HepG2 (cell line): ENCODE results near the gene TSNAXIP1. TPM values are rescaled to one million over a fixed set of nuclear protein-coding genes. Genes with fewer than 3 reads are reported as not detected.

ENCODE experiments used
- ATM ChIP-seq: fragments of 450-650 bp; IDR thresholded peaks from 2 replicates; pipeline ENCODE4 v1.7.1; 2017; ENCODE audit warnings: mild to moderate bottlenecking, borderline replicate concordance
- CHD2 ChIP-seq: IDR thresholded peaks from 2 replicates; pipeline ENCODE4 v1.6.1; 2011; ENCODE audit warnings: low read depth, low read length, improper control_type of control experiment
- CREM ChIP-seq, 2 experiments: sonication (generic) in 1 of 2; formaldehyde crosslinking in 1 of 2; IDR thresholded peaks; 2 replicates each; pipeline versions ENCODE4 v1.4.0 to v1.6.1; 2016 to 2020; ENCODE audit warnings: antibody characterized with exemption in 1 of 2, mild to moderate bottlenecking in 1 of 2, missing genetic modification reagents in 1 of 2
- DNMT1 ChIP-seq: sonication (generic); formaldehyde crosslinking; IDR thresholded peaks from 2 replicates; pipeline ENCODE4 v1.5.1; 2020; ENCODE audit warnings: mild to moderate bottlenecking, missing genetic modification reagents
- FOXP1 ChIP-seq, 2 experiments: fragments of 450-650 bp in 1 of 2; IDR thresholded peaks; 2 replicates each; pipeline ENCODE4 v1.6.1; 2017 to 2018; ENCODE audit warnings: antibody characterized with exemption in 1 of 2
- GPBP1L1 ChIP-seq: sonication (generic); formaldehyde crosslinking; IDR thresholded peaks from 2 replicates; pipeline ENCODE4 v1.5.0; 2020; ENCODE audit warnings: mild to moderate bottlenecking, missing genetic modification reagents
- HIVEP1 ChIP-seq: sonication (generic); formaldehyde crosslinking; IDR thresholded peaks from 2 replicates; pipeline ENCODE4 v1.4.0; 2020; ENCODE audit warnings: mild to moderate bottlenecking, missing genetic modification reagents
- LBX2 ChIP-seq: sonication (generic); formaldehyde crosslinking; IDR thresholded peaks from 2 replicates; pipeline ENCODE4 v1.5.0; 2020; ENCODE audit warnings: missing genetic modification reagents, mild to moderate bottlenecking, borderline replicate concordance
- PATZ1 ChIP-seq: sonication (generic); formaldehyde crosslinking; IDR thresholded peaks from 2 replicates; pipeline ENCODE4 v1.4.0; 2020; ENCODE audit warnings: missing genetic modification reagents
- POGZ ChIP-seq: sonication (generic); formaldehyde crosslinking; IDR thresholded peaks from 2 replicates; pipeline ENCODE4 v1.4.0; 2020; ENCODE audit warnings: mild to moderate bottlenecking, missing genetic modification reagents
- RBM22 ChIP-seq: fragments of 200-400 bp; formaldehyde crosslinking; optimal IDR thresholded peaks from 2 replicates; pipeline ENCODE3; 2017; ENCODE audit warnings: mild to moderate bottlenecking, low read length, moderate library complexity
- RFX5 ChIP-seq: IDR thresholded peaks from 2 replicates; pipeline ENCODE4 v1.6.1; 2011; ENCODE audit warnings: low read depth, low read length, improper control_type of control experiment
- SNAI1 ChIP-seq: sonication (generic); formaldehyde crosslinking; IDR thresholded peaks from 2 replicates; pipeline ENCODE4 v1.5.0; 2020; ENCODE audit warnings: mild to moderate bottlenecking, missing genetic modification reagents, borderline replicate concordance
- ZMYM2 ChIP-seq: sonication (generic); formaldehyde crosslinking; IDR thresholded peaks from 2 replicates; pipeline ENCODE4 v1.8.0; 2022; ENCODE audit warnings: mild to moderate bottlenecking, missing genetic modification reagents
- ZNF17 ChIP-seq: sonication (generic); formaldehyde crosslinking; IDR thresholded peaks from 2 replicates; pipeline ENCODE4 v1.5.0; 2020; ENCODE audit warnings: mild to moderate bottlenecking, missing genetic modification reagents
- ZNF234 ChIP-seq: sonication (generic); formaldehyde crosslinking; conservative IDR thresholded peaks from 2 replicates; pipeline ENCODE4 v1.5.1; 2020; ENCODE audit warnings: mild to moderate bottlenecking, missing genetic modification reagents
- ZNF446 ChIP-seq: sonication (generic); formaldehyde crosslinking; IDR thresholded peaks from 2 replicates; pipeline ENCODE4 v1.5.0; 2020; ENCODE audit warnings: mild to moderate bottlenecking, missing genetic modification reagents
- ZNF468 ChIP-seq: sonication (generic); formaldehyde crosslinking; IDR thresholded peaks from 2 replicates; pipeline ENCODE4 v1.8.0; 2022; ENCODE audit warnings: mild to moderate bottlenecking, moderate library complexity, missing genetic modification reagents
- ZNF639 ChIP-seq: conservative IDR thresholded peaks from 2 replicates; pipeline ENCODE4 v1.6.1; 2018; ENCODE audit warnings: missing genetic modification reagents
- ZNF710 ChIP-seq: sonication (generic); formaldehyde crosslinking; IDR thresholded peaks from 2 replicates; pipeline ENCODE4 v1.5.0; 2020; ENCODE audit warnings: mild to moderate bottlenecking, missing genetic modification reagents, borderline replicate concordance
- ZNF749 ChIP-seq: sonication (generic); formaldehyde crosslinking; IDR thresholded peaks from 2 replicates; pipeline ENCODE4 v1.8.0; 2022; ENCODE audit warnings: mild to moderate bottlenecking, missing genetic modification reagents, moderate library complexity, borderline replicate concordance
- ZNF768 ChIP-seq: sonication (generic); formaldehyde crosslinking; IDR thresholded peaks from 2 replicates; pipeline ENCODE4 v1.4.0; 2020; ENCODE audit warnings: missing genetic modification reagents
- polyA plus RNA-seq, 8 experiments: library from polyadenylated mRNA; depleted of rRNA in 3 of 8; stranded (reverse) in 7 of 8; unstranded in 1 of 8; fragments of >200 nt; fragmentation: Illumina TruSeq in 4 of 8; extraction: Trizol in 4 of 8; gene quantifications; 2 replicates each; pipeline versions ENCODE4 v1.2.1 to v1.2.3, GENCODE V29; 2011 to 2016; ENCODE audit warnings: low read depth in 4 of 8, missing spikeins in 1 of 8, mixed read lengths in 1 of 8; ENCODE audit not compliant: insufficient read depth in 1 of 8
- total RNA-seq, 5 experiments: library from RNA; depleted of rRNA; stranded (reverse); fragments of >200 nt; fragmentation: Illumina TruSeq; extraction: Trizol; gene quantifications; 2 replicates each; pipeline ENCODE4 v1.2.3, GENCODE V29; 2016; ENCODE audit warnings: low read depth in 1 of 5

The TSNAXIP1 gene
- total and polyA plus RNA-seq, 2 of the 13 experiments (the other 11 are each of a cell fraction or from before 2014, with no cell fraction given), result 0.37 to 0.86 TPM

GRCh38 chr16:67842509-67843342 lies 36.0 kb downstream of the TSNAXIP1 start (continued):
- TF ChIP-seq ZNF639 (CRISPR knock-in tag), result no peak; the same call in 1 of the 2 replicates
- TF ChIP-seq ZNF768 (CRISPR knock-in tag), result peak; percentile 48; the same call in 1 of the 2 replicates
- no peak for TF ChIP-seq GPBP1L1
- peak; percentile 27 for TF ChIP-seq POGZ (CRISPR knock-in tag)
- TF ChIP-seq CREM (IDR thresholded peaks at IDR 0.05), result no peak
- no peak; the same call in 1 of the 2 replicates for TF ChIP-seq CREM (CRISPR knock-in tag; IDR thresholded peaks at IDR 0.05)
- TF ChIP-seq RBM22, result no peak
- TF ChIP-seq FOXP1 (IDR thresholded peaks at IDR 0.05), result no peak
- TF ChIP-seq FOXP1 (CRISPR knock-in tag; IDR thresholded peaks at IDR 0.05), result 0 out of 2 replicates have a peak, but pooled peaks have one; percentile 5
- 0 out of 2 replicates have a peak, but pooled peaks have one; percentile 24 for TF ChIP-seq ZNF468
- peak; percentile 64; the same call in 1 of the 2 replicates for TF ChIP-seq ZMYM2 (CRISPR knock-in tag)
- TF ChIP-seq PATZ1 (CRISPR knock-in tag), result no peak
- no peak for TF ChIP-seq CHD2
- no peak for TF ChIP-seq ZNF749 (CRISPR knock-in tag)
- no peak for TF ChIP-seq RFX5
- no peak for TF ChIP-seq ZNF17 (CRISPR knock-in tag)
- peak; percentile 74 for TF ChIP-seq ZNF710 (CRISPR knock-in tag)
- TF ChIP-seq HIVEP1 (CRISPR knock-in tag), result peak; percentile 66
- TF ChIP-seq ZNF446, result 0 out of 2 replicates have a peak, but pooled peaks have one; percentile 20
- TF ChIP-seq LBX2 (CRISPR knock-in tag), result peak; percentile 47; the same call in 1 of the 2 replicates
- no peak for TF ChIP-seq ATM
- TF ChIP-seq DNMT1 (CRISPR knock-in tag), result peak; percentile 86
- TF ChIP-seq SNAI1, result peak; percentile 71; the same call in 1 of the 2 replicates
- TF ChIP-seq ZNF234 (CRISPR knock-in tag), result peak; percentile 94
